ENCODE data around the gene KIAA1217. TPM values are rescaled to one million over a fixed set of nuclear protein-coding genes. Genes with fewer than 3 reads are reported as not detected.
A peak's percentile ranks its signal among the peaks of the same experiment; 100 is the strongest.

The KIAA1217 gene
- total and polyA plus RNA-seq, 9 of the 15 experiments (the other 6 are each of a cell fraction or from before 2014, with no cell fraction given): 0.04 TPM; not detected in 8

GRCh38 chr10:24383681-24384106 is 174.8 kb downstream of the KIAA1217 start (continued):
- TF ChIP-seq, protein P1, sequence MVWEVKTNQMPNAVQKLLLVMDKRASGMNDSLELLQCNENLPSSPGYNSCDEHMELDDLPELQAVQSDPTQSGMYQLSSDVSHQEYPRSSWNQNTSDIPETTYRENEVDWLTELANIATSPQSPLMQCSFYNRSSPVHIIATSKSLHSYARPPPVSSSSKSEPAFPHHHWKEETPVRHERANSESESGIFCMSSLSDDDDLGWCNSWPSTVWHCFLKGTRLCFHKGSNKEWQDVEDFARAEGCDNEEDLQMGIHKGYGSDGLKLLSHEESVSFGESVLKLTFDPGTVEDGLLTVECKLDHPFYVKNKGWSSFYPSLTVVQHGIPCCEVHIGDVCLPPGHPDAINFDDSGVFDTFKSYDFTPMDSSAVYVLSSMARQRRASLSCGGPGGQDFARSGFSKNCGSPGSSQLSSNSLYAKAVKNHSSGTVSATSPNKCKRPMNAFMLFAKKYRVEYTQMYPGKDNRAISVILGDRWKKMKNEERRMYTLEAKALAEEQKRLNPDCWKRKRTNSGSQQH (CRISPR knock-in tag; IDR thresholded peaks at IDR 0.05): no peak
- TF ChIP-seq MCM7 (IDR thresholded peaks at IDR 0.05): no peak
- TF ChIP-seq ATF7 (IDR thresholded peaks at IDR 0.05): 0 out of 2 replicates have a peak, but pooled peaks have one; percentile 21
- TF ChIP-seq, protein P2, sequence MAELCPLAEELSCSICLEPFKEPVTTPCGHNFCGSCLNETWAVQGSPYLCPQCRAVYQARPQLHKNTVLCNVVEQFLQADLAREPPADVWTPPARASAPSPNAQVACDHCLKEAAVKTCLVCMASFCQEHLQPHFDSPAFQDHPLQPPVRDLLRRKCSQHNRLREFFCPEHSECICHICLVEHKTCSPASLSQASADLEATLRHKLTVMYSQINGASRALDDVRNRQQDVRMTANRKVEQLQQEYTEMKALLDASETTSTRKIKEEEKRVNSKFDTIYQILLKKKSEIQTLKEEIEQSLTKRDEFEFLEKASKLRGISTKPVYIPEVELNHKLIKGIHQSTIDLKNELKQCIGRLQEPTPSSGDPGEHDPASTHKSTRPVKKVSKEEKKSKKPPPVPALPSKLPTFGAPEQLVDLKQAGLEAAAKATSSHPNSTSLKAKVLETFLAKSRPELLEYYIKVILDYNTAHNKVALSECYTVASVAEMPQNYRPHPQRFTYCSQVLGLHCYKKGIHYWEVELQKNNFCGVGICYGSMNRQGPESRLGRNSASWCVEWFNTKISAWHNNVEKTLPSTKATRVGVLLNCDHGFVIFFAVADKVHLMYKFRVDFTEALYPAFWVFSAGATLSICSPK (IDR thresholded peaks at IDR 0.05; ENCODE audit: borderline replicate concordance): no peak
- TF ChIP-seq ZNF212 (CRISPR knock-in tag; IDR thresholded peaks at IDR 0.05): no peak
- TF ChIP-seq NCOA2 (IDR thresholded peaks at IDR 0.05; ENCODE audit: partially characterized antibody in 2 of 2): no peak
- no peak for TF ChIP-seq MCM5 (IDR thresholded peaks at IDR 0.05; ENCODE audit: low read depth)
- TF ChIP-seq MNT (conservative IDR thresholded peaks at IDR 0.05): no peak
- TF ChIP-seq, protein P3, sequence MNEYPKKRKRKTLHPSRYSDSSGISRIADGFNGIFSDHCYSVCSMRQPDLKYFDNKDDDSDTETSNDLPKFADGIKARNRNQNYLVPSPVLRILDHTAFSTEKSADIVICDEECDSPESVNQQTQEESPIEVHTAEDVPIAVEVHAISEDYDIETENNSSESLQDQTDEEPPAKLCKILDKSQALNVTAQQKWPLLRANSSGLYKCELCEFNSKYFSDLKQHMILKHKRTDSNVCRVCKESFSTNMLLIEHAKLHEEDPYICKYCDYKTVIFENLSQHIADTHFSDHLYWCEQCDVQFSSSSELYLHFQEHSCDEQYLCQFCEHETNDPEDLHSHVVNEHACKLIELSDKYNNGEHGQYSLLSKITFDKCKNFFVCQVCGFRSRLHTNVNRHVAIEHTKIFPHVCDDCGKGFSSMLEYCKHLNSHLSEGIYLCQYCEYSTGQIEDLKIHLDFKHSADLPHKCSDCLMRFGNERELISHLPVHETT (CRISPR knock-in tag; conservative IDR thresholded peaks at IDR 0.05 in 1 of 2, IDR thresholded peaks at IDR 0.05 in 1 of 2): no peak
- TF ChIP-seq, protein P4, sequence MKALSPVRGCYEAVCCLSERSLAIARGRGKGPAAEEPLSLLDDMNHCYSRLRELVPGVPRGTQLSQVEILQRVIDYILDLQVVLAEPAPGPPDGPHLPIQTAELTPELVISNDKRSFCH (CRISPR knock-in tag; IDR thresholded peaks at IDR 0.05): no peak
- TF ChIP-seq, protein P4 (tag; IDR thresholded peaks at IDR 0.05): no peak
- no peak for TF ChIP-seq TEAD2 (tag; IDR thresholded peaks at IDR 0.05)
- TF ChIP-seq ZNF780A (CRISPR knock-in tag; IDR thresholded peaks at IDR 0.05): no peak
- TF ChIP-seq ZNF717 (CRISPR knock-in tag; IDR thresholded peaks at IDR 0.05): no peak
